GM19351 (cell line): ENCODE results near the gene CLEC9A.
"Not testable (repeated sequence)": the region's sequence is repeated elsewhere in the genome, so short reads cannot be mapped to it uniquely, and the experiment has no call there.

Experiments
- ATAC-seq: cut with Tn5 transposase; IDR thresholded peaks from one replicate; pipeline ENCODE4 v1.9.1; 2021; ENCODE audit warnings: mild to moderate bottlenecking, moderate library complexity; ENCODE audit not compliant: unreplicated experiment

The CLEC9A gene

GRCh38 chr12:10030446-10030845 is at the start of gene CLEC9A:
CLEC9A (plus strand) TSS chr12:10030682; CDS start chr12:10052688, 22,006 bp downstream.
- ATAC-seq, result no peak

GRCh38 chr12:9991876-9992275 is 38.6 kb upstream of the CLEC9A start:
- ATAC-seq, result no peak

- no peak for ATAC-seq
Measured at GRCh38 chr12:9992296-9992695, 38.2 kb upstream of the CLEC9A start.

- no peak for ATAC-seq
Measured at GRCh38 chr12:9999016-9999415, 31.5 kb upstream of the CLEC9A start, which contains the start of gene CLEC1B. CLEC1B (minus strand) TSS chr12:9999121; CDS start chr12:9999100, 21 bp downstream.

GRCh38 chr12:10001171-10001776 is 29.2 kb upstream of the CLEC9A start:
- no peak for ATAC-seq

- no peak for ATAC-seq
Measured at GRCh38 chr12:10012630-10013330, 17.7 kb upstream of the CLEC9A start.

GRCh38 chr12:10015450-10015849 is 15.0 kb upstream of the CLEC9A start:
- ATAC-seq, result no peak

GRCh38 chr12:10016881-10017280 is 13.6 kb upstream of the CLEC9A start:
- no peak for ATAC-seq

- no peak for ATAC-seq
Measured at GRCh38 chr12:10018386-10018785, 12.1 kb upstream of the CLEC9A start.

GRCh38 chr12:10021342-10021741 is 9.1 kb upstream of the CLEC9A start:
- ATAC-seq, result no peak

- no peak for ATAC-seq
Measured at GRCh38 chr12:10025236-10025635, 5.2 kb upstream of the CLEC9A start.

- not testable (repeated sequence) for ATAC-seq
Measured at GRCh38 chr12:10026666-10027065, 3.8 kb upstream of the CLEC9A start.

- no peak for ATAC-seq
Measured at GRCh38 chr12:10027311-10027710, 3.2 kb upstream of the CLEC9A start.

GRCh38 chr12:10027721-10028120 is 2.8 kb upstream of the CLEC9A start:
- ATAC-seq, result no peak

- ATAC-seq, result no peak
Measured at GRCh38 chr12:10031321-10031720, 839 bp downstream of the CLEC9A start.

GRCh38 chr12:10031771-10032175 is 1.3 kb downstream of the CLEC9A start:
- ATAC-seq, result no peak

- no peak for ATAC-seq
Measured at GRCh38 chr12:10033783-10034545, 3.5 kb downstream of the CLEC9A start.

GRCh38 chr12:10042167-10042566 is 11.7 kb downstream of the CLEC9A start:
- ATAC-seq, result no peak

GRCh38 chr12:10048526-10048925 is 18.0 kb downstream of the CLEC9A start:
- ATAC-seq, result no peak

- no peak for ATAC-seq
Measured at GRCh38 chr12:10052193-10052913, 21.9 kb downstream of the CLEC9A start.

GRCh38 chr12:10058387-10058786 is 27.9 kb downstream of the CLEC9A start:
- ATAC-seq, result no peak
